ENCODE data around the gene DDB1.

DDB1 gene

DNA sequence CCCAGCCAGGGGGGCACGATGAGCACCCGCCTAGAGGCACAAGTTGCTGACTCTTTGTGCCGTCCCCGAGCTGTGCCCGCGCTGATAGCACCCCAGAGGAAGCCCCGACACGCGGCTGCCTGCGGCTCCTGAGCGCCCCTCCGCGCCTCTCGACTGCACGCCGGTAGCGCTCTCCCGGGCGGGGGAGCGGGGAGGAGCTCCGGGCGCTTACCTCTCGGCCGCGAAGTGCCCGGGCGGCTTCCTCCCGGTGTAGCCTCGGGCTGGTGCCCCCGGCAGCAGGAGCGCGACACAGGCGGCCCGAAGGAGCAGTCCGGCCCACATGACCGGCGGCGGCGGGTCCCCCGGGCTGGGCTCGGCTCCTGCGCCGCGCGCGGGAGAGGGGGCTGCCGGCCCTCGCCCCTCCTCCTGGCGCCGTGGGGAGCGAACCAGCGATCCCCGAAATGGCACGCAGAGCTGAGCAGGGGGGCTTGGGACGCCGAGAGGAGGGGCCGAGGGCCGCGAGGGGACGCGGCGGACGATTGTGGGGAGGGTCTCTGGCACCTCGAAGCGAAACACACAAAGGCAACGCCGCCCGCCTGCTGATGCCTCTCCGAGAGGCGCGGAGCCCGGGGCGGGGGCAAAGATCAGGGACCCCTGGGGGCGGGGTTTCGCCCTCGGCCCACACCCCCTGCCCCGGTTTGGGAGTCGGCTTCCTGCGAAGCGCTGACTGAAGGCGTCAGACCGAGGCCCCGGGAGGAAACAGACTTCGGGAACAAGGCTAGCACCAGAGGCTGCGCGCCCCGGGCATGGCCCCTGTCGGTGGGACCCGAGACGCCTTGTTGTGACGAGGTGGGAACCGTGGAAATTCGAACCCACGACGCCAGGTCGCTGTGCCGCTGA lies 37.9 kb downstream of the DDB1 start, which contains the start of gene VWCE:
TSS of gene VWCE (minus strand) at position 600 of the 879 bp plus-strand sequence. CDS start at position 321, 279 bp downstream.
- peak within 1 kb of the TSS; percentile 50 for H3K27ac ChIP-seq

DNA sequence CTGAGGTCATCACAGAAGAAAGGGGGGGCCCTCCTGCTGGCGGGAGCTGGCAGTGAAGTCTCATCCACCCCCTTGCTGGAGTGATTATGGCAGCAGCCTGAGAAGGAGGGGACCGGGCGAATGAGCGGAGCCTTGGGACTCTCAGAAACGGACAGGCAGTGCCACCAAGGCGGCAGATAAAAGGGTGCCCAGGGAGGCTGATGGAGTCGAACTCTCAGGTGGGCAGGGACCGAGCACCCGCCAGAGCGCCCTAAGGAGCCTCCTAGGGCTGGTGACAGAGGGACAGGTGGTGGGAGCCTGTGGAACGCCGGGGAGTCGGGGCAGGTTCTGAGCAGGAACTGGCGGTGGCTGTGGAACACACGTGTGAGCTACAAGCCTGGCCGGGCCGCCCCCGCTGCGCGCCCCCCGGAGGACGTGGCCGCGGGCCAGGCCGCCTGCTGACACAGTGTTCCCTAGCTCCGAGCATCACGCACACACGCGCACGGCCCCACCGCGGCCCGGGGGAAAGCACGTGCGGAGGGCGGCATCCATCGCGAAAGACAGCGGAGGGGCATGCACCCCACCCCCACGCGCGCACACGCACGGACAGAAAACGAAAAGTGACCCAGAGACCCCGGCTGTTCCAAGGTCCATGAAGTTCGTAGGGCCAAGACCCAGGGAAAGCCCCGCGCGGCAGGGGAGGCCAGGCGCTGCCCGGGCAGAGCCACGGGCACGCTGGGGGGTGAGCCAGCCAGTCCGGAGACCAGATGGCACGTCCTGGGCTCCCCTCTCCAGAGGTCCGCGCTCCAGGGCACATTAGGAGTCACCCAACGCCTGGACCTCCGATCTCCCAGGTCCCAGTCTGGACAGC lies 38.8 kb downstream of the DDB1 start:
- TF ChIP-seq, protein P1, sequence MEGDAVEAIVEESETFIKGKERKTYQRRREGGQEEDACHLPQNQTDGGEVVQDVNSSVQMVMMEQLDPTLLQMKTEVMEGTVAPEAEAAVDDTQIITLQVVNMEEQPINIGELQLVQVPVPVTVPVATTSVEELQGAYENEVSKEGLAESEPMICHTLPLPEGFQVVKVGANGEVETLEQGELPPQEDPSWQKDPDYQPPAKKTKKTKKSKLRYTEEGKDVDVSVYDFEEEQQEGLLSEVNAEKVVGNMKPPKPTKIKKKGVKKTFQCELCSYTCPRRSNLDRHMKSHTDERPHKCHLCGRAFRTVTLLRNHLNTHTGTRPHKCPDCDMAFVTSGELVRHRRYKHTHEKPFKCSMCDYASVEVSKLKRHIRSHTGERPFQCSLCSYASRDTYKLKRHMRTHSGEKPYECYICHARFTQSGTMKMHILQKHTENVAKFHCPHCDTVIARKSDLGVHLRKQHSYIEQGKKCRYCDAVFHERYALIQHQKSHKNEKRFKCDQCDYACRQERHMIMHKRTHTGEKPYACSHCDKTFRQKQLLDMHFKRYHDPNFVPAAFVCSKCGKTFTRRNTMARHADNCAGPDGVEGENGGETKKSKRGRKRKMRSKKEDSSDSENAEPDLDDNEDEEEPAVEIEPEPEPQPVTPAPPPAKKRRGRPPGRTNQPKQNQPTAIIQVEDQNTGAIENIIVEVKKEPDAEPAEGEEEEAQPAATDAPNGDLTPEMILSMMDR (conservative IDR thresholded peaks at IDR 0.05) = no peak
- no peak for TF ChIP-seq ZFX (IDR thresholded peaks at IDR 0.05)
- peak overlapping the region; percentile 50 for H3K27ac ChIP-seq

More for the DNA sequence above, 37.9 kb downstream of the DDB1 start, which contains the start of gene VWCE:
- TF ChIP-seq, protein P1 (conservative IDR thresholded peaks at IDR 0.05) = no peak; the same call in 1 of the 2 replicates
- no peak for TF ChIP-seq ZFX (IDR thresholded peaks at IDR 0.05)

DNA sequence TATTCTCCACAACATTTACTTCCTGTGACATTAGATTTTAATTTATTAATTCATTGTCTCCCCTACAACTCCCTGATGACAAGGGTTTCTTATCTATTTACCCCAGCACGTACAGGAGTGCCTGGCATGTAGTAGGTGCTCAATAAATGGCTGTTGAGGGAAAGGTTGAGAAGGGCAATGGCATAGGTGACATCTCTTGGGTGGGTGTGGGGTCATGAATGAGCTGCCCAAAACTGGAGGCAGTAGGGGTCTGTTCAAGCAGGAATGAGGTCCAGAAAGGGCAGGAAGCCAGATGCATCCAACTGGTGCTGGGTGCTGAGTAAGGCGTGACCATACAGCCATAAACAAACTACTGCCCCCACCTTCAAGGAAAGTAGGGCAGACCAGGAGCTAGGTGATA lies 40.5 kb downstream of the DDB1 start:
- no peak overlapping the region for H3K27ac ChIP-seq
- TF ChIP-seq ZFX (IDR thresholded peaks at IDR 0.05) = no peak
- TF ChIP-seq, protein P1 (conservative IDR thresholded peaks at IDR 0.05) = no peak

DNA sequence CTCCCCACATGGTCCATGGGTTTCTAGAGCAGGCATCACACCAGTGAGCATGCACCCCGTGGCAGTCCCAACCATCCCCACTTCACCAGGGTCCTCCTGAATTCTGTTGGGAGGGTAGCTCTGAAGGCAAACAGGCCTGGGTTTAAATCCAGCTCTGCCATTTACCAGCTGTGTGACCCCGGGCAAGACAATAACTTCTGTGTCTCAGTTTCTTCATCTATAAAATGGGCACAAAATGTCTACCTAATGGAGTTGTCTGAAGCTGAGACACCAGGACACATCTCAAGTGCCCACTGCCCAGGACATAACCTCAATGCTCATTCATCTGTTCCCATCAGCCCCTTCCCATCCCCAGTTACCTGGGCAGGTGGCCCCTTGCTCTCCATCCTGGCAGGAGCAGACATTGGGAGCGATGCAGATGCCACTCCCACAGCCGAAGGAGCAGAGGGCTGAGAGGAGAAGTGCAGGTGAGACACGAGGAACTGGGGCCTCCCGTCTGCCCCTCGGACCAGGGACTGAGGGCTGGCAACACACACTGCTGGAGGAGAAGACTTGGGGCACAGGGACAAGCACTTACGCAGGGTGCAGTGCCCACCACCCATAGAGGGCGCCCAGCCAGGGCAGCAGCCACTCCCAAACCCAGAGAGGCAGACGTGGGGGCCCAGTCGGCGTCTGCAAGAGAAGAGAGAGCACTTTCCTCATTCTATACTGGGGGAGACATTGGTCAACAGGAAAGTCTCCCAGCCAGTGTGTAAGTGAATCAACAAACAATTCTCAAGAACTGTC lies 41.8 kb downstream of the DDB1 start:
- TF ChIP-seq, protein P1 (conservative IDR thresholded peaks at IDR 0.05) = no peak
- no peak for TF ChIP-seq ZFX (IDR thresholded peaks at IDR 0.05)
- H3K27ac ChIP-seq = no peak overlapping the region

DNA sequence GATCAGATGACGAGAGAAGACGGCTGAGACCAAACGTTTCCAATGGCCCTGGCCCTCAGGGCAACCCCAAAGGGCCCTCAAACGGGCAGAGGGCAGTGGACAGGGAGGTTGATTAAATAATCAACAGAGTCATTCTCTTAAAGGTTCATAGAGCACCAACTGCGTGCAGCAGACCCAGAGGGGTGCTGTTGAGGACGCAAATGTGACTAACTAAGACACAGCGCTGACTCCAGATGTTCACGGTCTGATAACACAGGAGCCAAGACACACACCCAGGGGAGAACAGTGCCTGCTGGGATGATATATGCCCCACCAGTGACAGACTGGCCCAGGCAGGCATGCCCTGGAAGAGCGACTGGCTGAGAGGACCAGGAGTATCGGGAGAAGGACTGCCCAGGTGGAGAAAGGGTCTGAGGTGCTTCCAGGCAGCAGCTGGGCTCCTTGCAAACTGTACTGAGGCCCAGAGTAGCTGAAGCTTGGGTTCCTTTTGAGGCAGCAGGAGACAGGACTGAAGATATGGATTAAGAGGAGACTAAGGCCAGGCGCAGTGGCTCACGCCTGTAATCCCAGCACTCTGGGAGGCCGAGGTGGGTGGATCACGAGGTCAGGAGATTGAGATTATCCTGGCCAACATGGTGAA lies 45.4 kb downstream of the DDB1 start:
- H3K27ac ChIP-seq = no peak overlapping the region
- TF ChIP-seq ZFX (IDR thresholded peaks at IDR 0.05) = no peak
- TF ChIP-seq, protein P1 (conservative IDR thresholded peaks at IDR 0.05) = no peak

DNA sequence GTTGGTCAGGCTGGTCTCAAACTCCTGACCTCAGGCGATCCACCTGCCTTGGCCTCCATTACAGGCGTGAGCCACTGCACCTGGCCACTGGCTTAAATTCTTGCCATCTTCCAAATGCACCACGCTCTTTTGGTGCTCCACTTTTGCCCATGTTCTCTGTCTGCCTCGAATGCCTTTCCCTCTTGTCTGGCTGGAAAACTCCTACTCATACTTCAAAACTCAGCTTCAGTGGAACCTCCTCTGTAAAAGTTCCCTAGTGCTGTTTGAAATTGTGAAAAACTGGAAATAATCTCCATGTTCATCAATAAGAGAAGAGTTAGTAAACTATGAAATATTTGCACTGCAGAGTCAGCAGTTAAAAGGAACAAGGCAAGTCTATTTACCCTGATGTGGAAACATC lies 49.3 kb downstream of the DDB1 start:
- H3K27ac ChIP-seq = no peak overlapping the region
- no peak for TF ChIP-seq ZFX (IDR thresholded peaks at IDR 0.05)
- TF ChIP-seq, protein P1 (conservative IDR thresholded peaks at IDR 0.05) = no peak
